Testis (tissue), 2 donors: ENCODE data around the gene RRP12.

Experiments used
- CTCF ChIP-seq, 3 experiments: fragments of 450-650 bp in 2 of 3; fragments of 200-600 bp in 1 of 3; sonication (generic) in 1 of 3; IDR thresholded peaks; one replicate each; pipeline ENCODE4 v1.5.1; 2016 to 2019; ENCODE audit warnings: antibody characterized with exemption in 3 of 3, mild to moderate bottlenecking in 2 of 3, moderate library complexity in 1 of 3
- POLR2A ChIP-seq: fragments of 450-650 bp; IDR thresholded peaks from one replicate; pipeline ENCODE4 v1.6.1; 2017; ENCODE audit warnings: antibody characterized with exemption, mild to moderate bottlenecking, moderate library complexity

- TF ChIP-seq CTCF (IDR thresholded peaks at IDR 0.05), result no peak
- no peak for TF ChIP-seq POLR2A
Measured at GRCh38 chr10:97338041-97338440, 63.1 kb downstream of the RRP12 start.
